ENCODE results near the gene SELENOF.

GRCh38 chr1:86914998-86915736, 1.2 kb upstream of the SELENOF start:
- no peak for TF ChIP-seq CBX2 (IDR thresholded peaks at IDR 0.05; ENCODE audit: borderline replicate concordance, low read depth)
- TF ChIP-seq CTCF (IDR thresholded peaks at IDR 0.05) = no peak
- TF ChIP-seq ESRRA (IDR thresholded peaks at IDR 0.05; ENCODE audit: borderline replicate concordance, low read length) = no peak
- no peak for TF ChIP-seq CBX8 (IDR thresholded peaks at IDR 0.05)
- no peak for TF ChIP-seq HES2 (IDR thresholded peaks at IDR 0.05)
- TF ChIP-seq POLR2A (IDR thresholded peaks at IDR 0.05; ENCODE audit: low read length) = no peak
- TF ChIP-seq HMGXB4 (CRISPR knock-in tag; IDR thresholded peaks at IDR 0.05; ENCODE audit: borderline replicate concordance) = no peak

All from A549 (cell line).